ENCODE results near the gene CBLB.

DNA sequence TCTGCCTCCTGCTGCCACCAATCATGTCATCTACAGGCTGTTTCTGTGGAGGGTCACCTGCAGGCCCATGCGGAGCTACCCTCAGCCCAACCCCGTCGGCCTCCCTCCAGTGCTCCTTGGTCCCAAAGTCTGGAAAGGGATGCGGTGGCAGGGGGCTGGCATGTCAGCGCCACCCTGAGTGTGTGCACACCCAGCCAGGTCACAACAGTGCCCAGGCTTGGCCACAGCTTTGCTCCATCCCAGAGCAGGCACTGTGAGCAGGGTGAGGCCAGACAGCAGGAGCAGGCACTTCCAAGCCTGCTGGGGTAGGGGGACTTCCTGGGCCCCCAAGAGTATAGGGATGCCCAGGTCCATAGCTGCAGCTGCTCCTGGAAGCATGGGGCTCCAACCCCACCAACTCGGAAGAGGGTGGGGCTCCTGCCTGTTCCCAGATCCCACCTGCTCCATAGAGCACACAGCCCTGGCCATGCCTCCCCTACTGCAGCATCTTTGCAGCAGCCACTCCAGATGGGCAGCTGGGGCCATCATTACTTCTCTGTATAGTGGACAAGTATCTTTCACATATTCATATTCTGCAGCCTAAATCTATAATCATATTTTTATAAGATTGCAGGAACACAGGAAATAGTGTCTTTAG, 109.3 kb downstream of the CBLB start:
- TF ChIP-seq, protein P1, sequence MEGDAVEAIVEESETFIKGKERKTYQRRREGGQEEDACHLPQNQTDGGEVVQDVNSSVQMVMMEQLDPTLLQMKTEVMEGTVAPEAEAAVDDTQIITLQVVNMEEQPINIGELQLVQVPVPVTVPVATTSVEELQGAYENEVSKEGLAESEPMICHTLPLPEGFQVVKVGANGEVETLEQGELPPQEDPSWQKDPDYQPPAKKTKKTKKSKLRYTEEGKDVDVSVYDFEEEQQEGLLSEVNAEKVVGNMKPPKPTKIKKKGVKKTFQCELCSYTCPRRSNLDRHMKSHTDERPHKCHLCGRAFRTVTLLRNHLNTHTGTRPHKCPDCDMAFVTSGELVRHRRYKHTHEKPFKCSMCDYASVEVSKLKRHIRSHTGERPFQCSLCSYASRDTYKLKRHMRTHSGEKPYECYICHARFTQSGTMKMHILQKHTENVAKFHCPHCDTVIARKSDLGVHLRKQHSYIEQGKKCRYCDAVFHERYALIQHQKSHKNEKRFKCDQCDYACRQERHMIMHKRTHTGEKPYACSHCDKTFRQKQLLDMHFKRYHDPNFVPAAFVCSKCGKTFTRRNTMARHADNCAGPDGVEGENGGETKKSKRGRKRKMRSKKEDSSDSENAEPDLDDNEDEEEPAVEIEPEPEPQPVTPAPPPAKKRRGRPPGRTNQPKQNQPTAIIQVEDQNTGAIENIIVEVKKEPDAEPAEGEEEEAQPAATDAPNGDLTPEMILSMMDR (IDR thresholded peaks at IDR 0.05) = no peak
- no peak for TF ChIP-seq EP300 (IDR thresholded peaks at IDR 0.05)

Measured in ovary (tissue), 3 donors.